ENCODE measurements around the gene PLA2G5. TPM values are rescaled to one million over a fixed set of nuclear protein-coding genes. Genes with fewer than 3 reads are reported as not detected.

PLA2G5 gene, protein sequence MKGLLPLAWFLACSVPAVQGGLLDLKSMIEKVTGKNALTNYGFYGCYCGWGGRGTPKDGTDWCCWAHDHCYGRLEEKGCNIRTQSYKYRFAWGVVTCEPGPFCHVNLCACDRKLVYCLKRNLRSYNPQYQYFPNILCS
- total RNA-seq (2022; extraction: Qiagen RNA extraction): not detected in 5 replicates

GRCh38 chr1:20069874-20070273 is at the start of gene PLA2G5:
PLA2G5 (plus strand) TSS chr1:20070194; CDS start chr1:20084831, 14,637 bp downstream.

DNA sequence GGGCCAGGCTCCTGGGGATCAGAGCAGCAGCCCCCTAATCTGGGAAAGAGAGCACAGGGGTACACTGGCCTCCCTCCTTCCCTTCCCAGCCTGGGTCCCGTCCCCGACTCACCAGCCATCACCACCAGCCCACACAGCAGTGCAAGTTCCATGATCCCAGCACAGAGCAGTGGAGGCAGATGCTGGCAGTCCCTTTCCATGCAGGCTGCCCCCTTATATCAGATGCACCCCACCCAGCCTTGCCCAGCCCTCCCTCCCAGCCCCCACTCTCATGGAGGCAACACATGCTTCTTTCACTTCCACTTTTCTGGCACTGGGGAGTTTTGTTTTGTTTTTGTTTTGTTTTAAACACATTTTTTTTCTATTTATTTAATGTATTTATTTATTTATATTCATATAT is 49.4 kb downstream of the PLA2G5 start, which contains the start of gene PLA2G2D:
Gene PLA2G2D, minus strand, starts transcription at position 190 of the 400 bp plus-strand sequence. Its CDS starts 38 bp downstream, at position 152.

GRCh38 chr1:20138961-20139550 is 69.1 kb downstream of the PLA2G5 start, which contains the start of gene PLA2G2F:
PLA2G2F (plus strand) TSS chr1:20139323; CDS start chr1:20139428, 105 bp downstream.

Other genes starting within 250 kb of the PLA2G5 start
- gene OTUD3, start 187.8 kb upstream of the PLA2G5 start, total RNA-seq (2022; extraction: Qiagen RNA extraction): 2.5 to 2.8 TPM (median 2.6 TPM) in 5 replicates
- gene PLA2G2E, start 146.6 kb upstream of the PLA2G5 start, total RNA-seq (2022; extraction: Qiagen RNA extraction): not detected in 5 replicates
- gene PLA2G2A, start 90.6 kb upstream of the PLA2G5 start, total RNA-seq (2022; extraction: Qiagen RNA extraction): not detected in 5 replicates
- 0.02 TPM in 1 of 5 replicates, not detected in the others for gene PLA2G2D, start 49.3 kb downstream of the PLA2G5 start, total RNA-seq (2022; extraction: Qiagen RNA extraction)
- gene PLA2G2F, start 69.1 kb downstream of the PLA2G5 start, total RNA-seq (2022; extraction: Qiagen RNA extraction): not detected in 5 replicates
- 0.01 TPM in 1 of 5 replicates, not detected in the others for gene UBXN10, start 115.9 kb downstream of the PLA2G5 start, total RNA-seq (2022; extraction: Qiagen RNA extraction)
- not detected in 5 replicates for gene PLA2G2C, start 116.3 kb downstream of the PLA2G5 start, total RNA-seq (2022; extraction: Qiagen RNA extraction)
- gene VWA5B1, start 220.7 kb downstream of the PLA2G5 start, total RNA-seq (2022; extraction: Qiagen RNA extraction): not detected in 5 replicates

All from A549 treated with AZD2906 at 1 μM for 4 hours (cell line).